Stimulated activated CD8-positive, alpha-beta memory T cell treated with anti-CD3 and anti-CD28 coated beads, Interleukin-7, amount 100 ng/mL, for 4 hours (primary cell): ENCODE data around the gene ZMAT1.
A peak's percentile ranks its signal among the peaks of the same experiment; 100 is the strongest.
"Not testable (repeated sequence)": the region's sequence is repeated elsewhere in the genome, so short reads cannot be mapped to it uniquely, and the experiment has no call there.

Source experiments
- DNase-seq, 2 donors: peaks; one replicate each; pipeline ENCODE4 v3.0.0-alpha.2; 2020; ENCODE audit warnings: low read depth in 2 of 2

ZMAT1 gene

DNA sequence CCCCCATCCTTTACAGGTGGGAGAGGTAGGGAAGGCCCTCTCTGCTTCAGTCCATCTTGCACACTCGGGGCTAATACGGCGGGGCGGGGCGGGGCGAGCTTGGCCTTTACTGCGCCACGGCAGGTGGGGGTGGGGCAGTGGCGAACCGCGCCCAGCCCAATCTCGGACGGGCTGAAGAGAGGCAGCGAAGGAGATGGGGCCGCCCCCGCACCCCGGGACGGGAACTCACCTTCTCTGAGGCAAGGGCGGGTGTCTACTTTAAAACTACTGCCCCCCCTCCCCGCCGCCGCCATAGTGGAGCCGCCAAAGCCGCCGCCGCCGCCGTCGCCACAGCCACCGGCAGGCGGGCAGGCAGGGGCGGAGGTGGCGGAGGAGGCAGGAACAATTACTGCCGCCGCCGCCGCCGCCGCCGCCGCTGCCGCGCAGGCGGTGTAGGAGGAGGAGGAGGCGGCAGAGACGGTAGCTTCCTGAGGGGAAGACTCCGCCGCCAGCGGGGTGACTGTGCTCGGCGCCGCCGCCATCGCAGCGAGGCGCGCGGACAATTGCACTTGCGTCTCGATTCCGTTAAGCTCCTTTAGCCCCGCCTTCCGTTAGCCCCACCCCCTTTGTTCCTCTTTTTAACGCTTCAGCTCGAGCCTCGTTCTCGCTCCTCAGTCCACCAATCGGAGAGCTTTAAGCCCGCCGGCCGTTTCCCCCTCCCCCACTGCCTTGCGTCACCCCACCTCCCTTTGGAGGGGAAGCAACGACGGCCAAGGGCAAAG lies at the start of gene ZMAT1:
Gene ZMAT1, minus strand, starts transcription at position 540 of the 761 bp plus-strand sequence. Its CDS starts 19 bp downstream, at position 521.
- peak; percentile 87 to 92 for DNase-seq

DNA sequence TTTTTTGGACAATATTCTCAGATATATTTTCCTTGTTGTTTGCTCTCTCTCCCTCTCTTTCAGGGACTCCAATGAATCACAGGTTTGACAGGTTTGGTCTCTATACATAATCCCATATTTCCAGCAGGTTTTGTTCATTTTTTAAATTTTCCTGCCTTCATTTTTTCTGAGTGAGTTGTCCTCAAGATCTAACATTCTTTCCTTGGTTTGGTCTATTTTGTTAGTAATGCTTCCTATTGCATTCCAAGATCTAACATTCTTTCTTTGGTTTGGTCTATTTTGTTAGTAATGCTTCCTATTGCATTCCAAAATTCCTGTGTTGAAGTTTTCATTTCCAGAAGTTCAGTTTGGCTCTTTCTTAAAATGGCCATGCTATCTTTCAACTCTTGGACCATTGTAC lies 45.3 kb upstream of the ZMAT1 start:
- DNase-seq = no peak

DNA sequence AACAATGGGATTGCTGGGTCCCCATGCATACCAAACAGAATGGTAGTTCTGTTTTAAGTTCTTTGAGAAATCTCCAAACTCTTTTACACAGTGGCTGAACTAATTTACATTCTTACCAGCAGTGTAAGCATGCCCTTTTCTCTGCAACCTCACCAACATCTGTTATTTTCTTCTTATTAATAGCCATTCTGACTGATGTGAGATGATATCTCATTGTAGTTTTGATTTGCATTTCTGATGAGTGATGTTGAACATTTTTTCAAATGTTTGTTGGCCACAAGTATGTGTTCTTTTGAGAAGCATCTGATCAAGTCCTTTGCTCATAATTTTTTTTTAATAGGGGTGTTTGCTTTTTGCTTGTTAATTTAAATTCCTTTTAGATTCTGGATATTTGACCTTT lies 41.2 kb upstream of the ZMAT1 start:
- no peak for DNase-seq

DNA sequence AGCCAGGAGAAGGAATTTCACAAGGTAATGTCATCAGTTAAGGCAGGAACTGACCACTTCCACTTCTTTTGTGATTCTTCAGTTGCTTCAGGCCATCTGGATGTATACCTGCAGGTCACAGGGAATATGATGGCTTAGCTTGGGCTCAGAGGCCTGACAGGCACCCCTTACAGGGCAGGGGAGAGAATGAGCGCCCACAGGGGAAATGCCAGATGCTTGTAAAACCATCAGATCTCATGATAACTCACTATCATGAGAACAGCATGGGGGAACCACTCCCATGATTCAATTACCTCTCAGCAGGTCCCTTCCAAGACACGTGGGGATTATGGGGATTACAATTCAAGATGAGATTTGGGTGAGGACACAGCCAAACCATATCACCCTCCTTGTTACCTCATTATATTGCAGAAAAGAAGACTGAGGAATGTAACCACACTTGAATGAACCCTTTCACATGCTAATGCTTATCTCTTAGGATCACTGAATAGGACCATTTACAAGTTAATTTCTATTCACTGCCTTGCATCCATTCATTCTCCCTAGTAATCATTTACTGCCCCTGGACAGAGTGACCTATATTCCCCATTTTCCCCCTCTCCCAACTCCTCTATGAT lies 33.2 kb upstream of the ZMAT1 start:
- DNase-seq = not testable (repeated sequence)

DNA sequence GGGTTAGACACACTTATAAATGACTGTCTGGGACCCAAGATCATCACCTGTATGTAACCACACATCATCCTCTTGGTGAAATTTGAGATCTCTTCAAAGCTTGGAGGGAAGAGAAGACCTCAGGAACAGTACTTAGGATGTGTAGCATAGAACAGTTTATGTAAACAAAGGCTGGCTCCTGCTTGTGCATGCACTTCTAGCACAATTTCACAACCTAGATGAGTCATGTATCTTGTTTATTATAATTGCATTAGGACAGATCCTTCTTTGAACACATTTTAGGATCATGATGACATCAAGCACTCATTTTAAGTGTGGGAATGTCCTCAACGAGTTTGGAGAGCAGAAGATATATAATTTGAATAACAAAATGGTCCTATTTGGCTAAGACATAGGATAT lies 26.3 kb upstream of the ZMAT1 start:
- no peak for DNase-seq

DNA sequence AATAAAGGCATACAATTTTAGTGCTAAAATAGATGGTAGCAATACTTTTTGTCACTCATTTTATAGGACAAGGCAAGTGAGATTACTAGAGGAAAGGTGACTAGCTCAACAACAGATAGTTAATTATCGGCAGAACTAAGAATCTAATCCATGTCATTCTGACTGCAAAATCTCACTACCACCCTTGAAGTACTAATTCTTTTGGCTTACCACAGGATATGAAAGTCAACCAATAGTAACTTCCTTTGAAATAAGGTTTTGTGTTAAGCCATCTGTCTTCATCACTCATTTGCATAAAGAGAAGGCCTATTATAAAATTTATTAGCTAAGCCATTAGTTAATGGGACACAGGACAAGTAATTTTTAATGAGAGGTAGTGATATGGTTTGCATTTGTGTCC lies 25.3 kb upstream of the ZMAT1 start:
- DNase-seq = no peak

DNA sequence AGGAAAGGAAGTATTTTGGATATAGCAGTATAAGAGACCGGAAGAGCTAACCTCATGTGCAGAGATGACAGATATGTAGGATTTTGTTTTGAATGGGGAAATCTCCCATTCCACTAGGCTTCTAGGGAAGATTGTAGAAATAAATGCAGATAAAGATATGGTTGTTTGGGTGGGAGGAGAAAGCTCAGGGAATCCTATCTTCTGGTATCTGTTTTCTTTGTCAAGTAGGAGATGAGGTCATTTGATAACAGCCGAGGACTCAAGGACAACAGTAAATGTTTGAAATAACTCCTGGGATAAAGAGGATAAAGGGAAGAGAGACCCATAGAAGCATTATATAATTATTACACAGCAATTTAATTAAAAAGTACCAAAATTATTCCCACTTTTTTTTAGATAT lies 24.7 kb upstream of the ZMAT1 start:
- no peak for DNase-seq

DNA sequence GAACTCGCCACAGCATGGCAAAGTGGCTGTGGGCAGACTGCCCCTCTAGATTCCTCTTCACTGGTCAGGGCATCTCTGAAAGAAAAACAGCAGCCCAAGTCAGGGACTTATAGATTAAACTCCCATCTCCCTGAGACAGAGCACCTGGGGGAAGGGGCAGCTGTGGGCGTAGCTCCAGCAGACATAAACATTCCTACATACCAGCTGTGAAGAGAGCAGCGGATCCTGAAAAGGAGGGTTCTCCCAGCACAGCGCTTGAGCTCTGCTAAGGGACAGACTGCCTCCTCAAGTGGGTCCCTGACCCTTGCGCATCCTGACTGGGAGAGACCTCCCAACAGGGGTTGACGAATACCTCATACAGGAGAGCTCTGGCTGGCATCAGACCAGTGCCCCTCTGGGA lies 18.8 kb upstream of the ZMAT1 start:
- DNase-seq = no peak

DNA sequence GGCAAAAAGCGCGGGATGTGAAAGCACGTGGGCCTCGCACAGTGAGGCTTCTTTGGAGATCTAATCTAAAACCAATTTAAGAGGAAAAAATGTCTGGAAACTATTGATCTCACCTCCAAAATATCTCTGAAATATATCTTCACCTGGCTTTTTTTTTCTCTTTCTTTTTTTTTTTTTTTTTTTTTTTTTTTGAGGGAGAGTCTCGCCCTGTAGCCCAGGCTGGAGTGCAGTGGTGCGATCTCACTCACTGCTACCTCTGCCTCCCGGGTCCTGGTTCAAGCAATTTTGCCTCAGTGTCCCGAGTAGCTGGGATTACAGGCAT lies 383 bp upstream of the ZMAT1 start:
- DNase-seq = no peak

DNA sequence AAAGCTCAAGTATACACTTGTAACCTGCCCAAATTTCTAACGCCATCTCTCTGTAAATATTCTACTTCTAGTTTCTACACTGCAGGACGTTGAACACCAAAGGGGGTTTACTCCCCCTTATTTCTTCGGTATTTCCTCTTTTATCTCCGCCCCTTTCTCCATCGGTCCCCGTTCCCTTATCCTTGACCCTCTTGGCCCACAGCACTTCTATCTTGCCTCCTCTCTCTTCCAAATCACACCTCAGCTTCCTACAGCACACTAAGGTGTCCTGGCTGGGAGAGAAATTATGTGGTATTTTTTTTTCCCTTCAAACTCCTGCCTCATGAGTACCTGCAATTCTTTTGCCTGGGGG lies 715 bp downstream of the ZMAT1 start:
- DNase-seq = no peak

DNA sequence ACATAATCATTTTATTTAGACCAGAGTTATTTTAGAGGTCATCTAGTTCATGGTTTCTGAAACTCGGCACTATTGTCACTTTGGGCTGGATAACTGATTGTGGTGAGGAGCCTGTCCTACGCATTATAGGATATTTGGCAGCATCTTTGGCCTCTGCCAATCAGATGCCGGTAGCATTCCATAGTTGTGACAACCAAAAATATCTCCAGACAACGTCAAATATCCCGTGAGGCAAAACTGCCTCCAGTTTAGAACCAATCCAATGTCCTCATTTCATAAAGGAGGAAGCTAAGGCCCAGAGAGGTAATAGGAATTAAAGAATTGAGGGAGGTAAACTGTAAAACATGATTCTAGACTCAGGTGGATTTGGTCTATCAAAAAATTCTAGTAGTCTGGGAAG lies 6.1 kb downstream of the ZMAT1 start:
- no peak for DNase-seq

DNA sequence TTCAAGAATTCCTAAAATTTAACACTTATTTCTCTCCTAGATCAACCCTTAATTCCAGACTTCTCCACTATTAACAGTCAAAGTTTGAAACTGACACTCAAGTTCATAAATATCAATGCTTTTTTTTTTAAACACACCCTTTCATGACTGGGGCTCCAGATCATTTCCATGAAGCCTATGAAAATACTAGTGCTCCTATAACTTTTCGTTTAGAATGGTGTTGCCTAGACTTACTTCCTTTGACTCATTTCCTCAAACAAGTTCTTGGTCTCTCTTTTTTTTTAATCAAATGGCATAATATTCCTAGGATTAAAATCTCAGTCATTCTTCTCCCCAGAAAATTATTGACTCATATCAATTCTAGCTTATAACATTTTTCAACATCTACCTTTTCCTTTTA lies 13.1 kb downstream of the ZMAT1 start:
- DNase-seq = no peak

DNA sequence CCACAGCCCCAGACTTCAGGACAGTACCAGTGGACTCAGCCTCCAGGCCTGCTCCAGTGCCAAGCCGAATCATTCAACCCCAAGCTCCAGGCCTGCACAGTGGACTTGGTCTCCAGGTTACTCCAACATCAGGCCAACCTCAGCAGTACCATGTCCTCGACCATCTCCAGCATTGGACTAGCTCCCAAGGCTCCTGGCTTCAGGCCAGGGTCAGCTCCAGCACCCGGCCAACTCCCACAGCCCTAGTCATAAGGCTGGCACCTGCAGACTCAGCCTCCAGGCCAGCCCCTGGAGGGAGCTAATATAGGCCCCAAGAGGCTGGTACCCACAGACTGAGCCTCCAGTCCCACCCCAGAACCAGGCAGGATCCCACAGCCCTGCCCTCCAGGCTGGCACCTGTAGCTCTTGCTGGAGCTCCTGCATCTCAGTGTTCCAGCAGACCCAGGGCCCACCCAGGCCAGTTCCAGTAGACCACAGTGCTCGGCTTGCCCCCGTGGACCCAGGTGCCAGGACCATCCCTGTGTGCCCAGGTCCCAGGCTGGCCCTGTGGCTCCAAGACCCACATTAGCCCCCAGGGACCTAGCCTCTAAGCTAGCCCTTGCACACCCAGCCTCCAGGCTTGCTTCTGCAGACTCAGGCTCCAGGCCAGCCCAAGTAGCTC lies 25.6 kb downstream of the ZMAT1 start:
- no peak for DNase-seq

DNA sequence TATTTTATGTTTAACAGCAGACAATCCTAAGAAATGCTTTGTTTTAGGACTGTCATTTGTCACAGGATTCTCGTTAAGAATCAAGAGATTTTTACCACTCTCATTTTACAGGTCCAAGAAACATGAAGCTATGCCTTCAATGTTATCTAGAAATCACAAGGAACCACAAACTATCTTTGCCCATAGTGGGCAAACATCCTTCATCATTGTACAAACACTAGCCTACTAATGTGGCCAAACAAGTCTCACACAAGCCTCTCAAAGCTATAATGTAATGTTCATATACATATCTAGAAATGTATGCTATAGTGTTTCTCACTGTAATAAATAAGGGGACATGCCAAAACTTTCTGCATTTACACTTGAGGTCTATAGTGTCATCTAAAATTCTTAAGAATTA lies 26.8 kb downstream of the ZMAT1 start:
- DNase-seq = no peak
